KMS-11 (cell line): Measurements from ENCODE around the gene FOXA1.

Experiments used
- H2AFZ ChIP-seq: fragments of 200-600 bp; sonication (generic); 2 replicates; pipeline ENCODE4 v1.6.1; 2016; ENCODE audit warnings: antibody characterized with exemption, mixed run types, low read depth
- H3K27ac ChIP-seq: fragments of 200-600 bp; sonication (generic); 2 replicates; pipeline ENCODE4 v1.6.1; 2016; ENCODE audit warnings: mild to moderate bottlenecking, mixed run types
- H3K27me3 ChIP-seq: fragments of 200-600 bp; sonication (generic); 2 replicates; pipeline ENCODE4 v1.6.1; 2017; ENCODE audit warnings: mild to moderate bottlenecking, low read depth, mixed run types, moderate library complexity; ENCODE audit not compliant: insufficient read depth
- H3K36me3 ChIP-seq: fragments of 200-600 bp; sonication (generic); 2 replicates; pipeline ENCODE4 v1.6.1; 2017; ENCODE audit warnings: mild to moderate bottlenecking, mixed run types; ENCODE audit not compliant: insufficient read depth
- H3K4me1 ChIP-seq: fragments of 200-600 bp; sonication (generic); 2 replicates; pipeline ENCODE4 v1.6.1; 2016; ENCODE audit warnings: mild to moderate bottlenecking, low read depth, mixed run types; ENCODE audit not compliant: poor library complexity, severe bottlenecking
- H3K4me2 ChIP-seq: fragments of 200-600 bp; sonication (generic); 2 replicates; pipeline ENCODE4 v1.7.0; 2016; ENCODE audit warnings: mild to moderate bottlenecking, mixed run types
- H3K4me3 ChIP-seq: fragments of 200-600 bp; sonication (generic); IDR thresholded peaks from 2 replicates; pipeline ENCODE4 v1.6.1; 2017; ENCODE audit warnings: low read depth, low read length, mixed read lengths; ENCODE audit not compliant: insufficient read depth
- H3K79me2 ChIP-seq: fragments of 200-600 bp; sonication (generic); 2 replicates; pipeline ENCODE4 v1.6.1; 2016; ENCODE audit warnings: low read depth, mixed run types; ENCODE audit not compliant: insufficient read depth
- H3K9ac ChIP-seq: fragments of 200-600 bp; sonication (generic); 2 replicates; pipeline ENCODE4 v1.6.1; 2016; ENCODE audit warnings: mild to moderate bottlenecking, mixed run types
- H4K20me1 ChIP-seq: fragments of 200-600 bp; sonication (generic); 2 replicates; pipeline ENCODE4 v1.6.1; 2016; ENCODE audit warnings: mild to moderate bottlenecking, mixed run types; ENCODE audit not compliant: insufficient read depth
- TF ChIP-seq, protein P1 (sequence below): fragments of 200-600 bp; sonication (generic); conservative IDR thresholded peaks from 2 replicates; pipeline ENCODE4 v1.6.1; 2017; ENCODE audit warnings: low read depth, mild to moderate bottlenecking, antibody characterized with exemption, low read length, moderate library complexity, mixed read lengths

The FOXA1 gene

GRCh38 chr14:37588667-37588955, 6.4 kb downstream of the FOXA1 start:
- Histone ChIP-seq H3K9ac (no peak overlapping the region), H3K27ac (no peak overlapping the region), H3K4me3 (no peak overlapping the region), H3K36me3 (no peaks in the 10 kb centered on the region), H2AFZ (no peak overlapping the region), H3K4me2 (no peak overlapping the region), H3K27me3 (no peaks in the 10 kb centered on the region), H3K4me1 (no peaks in the 10 kb centered on the region), H3K79me2 (no peaks in the 10 kb centered on the region), H4K20me1 (no peaks in the 10 kb centered on the region)
- TF ChIP-seq, protein P1, sequence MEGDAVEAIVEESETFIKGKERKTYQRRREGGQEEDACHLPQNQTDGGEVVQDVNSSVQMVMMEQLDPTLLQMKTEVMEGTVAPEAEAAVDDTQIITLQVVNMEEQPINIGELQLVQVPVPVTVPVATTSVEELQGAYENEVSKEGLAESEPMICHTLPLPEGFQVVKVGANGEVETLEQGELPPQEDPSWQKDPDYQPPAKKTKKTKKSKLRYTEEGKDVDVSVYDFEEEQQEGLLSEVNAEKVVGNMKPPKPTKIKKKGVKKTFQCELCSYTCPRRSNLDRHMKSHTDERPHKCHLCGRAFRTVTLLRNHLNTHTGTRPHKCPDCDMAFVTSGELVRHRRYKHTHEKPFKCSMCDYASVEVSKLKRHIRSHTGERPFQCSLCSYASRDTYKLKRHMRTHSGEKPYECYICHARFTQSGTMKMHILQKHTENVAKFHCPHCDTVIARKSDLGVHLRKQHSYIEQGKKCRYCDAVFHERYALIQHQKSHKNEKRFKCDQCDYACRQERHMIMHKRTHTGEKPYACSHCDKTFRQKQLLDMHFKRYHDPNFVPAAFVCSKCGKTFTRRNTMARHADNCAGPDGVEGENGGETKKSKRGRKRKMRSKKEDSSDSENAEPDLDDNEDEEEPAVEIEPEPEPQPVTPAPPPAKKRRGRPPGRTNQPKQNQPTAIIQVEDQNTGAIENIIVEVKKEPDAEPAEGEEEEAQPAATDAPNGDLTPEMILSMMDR, result no peak

- Histone ChIP-seq H3K27ac (no peak overlapping the region), H3K4me1 (no peaks in the 10 kb centered on the region), H4K20me1 (no peaks in the 10 kb centered on the region), H3K36me3 (no peaks in the 10 kb centered on the region), H3K9ac (no peak overlapping the region), H3K79me2 (no peaks in the 10 kb centered on the region), H3K4me3 (no peak overlapping the region), H3K27me3 (no peaks in the 10 kb centered on the region), H2AFZ (no peak overlapping the region), H3K4me2 (no peak overlapping the region)
- TF ChIP-seq, protein P1, result no peak
These were observed 7.0 kb downstream of the FOXA1 start for GRCh38 chr14:37587881-37588666.

DNA sequence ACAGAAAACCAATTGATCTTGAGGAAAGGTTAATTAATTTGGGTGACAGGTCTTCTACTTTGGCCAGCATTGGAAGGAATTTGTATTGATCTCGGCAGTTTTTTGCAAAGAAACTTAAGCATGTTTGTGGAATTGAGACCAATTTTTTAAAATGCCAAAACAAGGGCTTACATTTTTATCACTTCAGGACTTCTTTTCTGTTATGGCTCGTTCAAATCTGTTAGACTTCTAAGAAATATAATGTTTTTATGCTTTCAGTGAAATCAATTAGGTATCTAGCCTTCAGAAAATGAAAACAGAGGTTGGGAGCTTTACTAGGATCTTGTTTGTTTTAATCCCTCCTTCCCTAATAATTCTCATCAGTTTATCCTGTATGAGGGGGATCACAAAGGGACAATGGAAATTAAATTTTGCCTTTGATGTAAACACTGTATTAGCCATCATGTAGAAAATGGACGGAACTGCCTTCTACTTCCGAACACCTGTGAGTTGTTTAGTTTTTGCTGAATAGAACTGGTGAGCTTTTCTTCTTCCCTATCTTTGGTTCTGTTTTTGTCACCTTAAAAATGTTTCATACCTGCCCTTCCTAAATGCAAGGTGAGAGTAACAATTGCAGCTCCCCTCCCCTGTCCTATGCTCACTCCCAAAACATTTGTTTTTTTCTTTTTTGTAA, 7.8 kb downstream of the FOXA1 start:
- Histone ChIP-seq H3K4me2 (no peak overlapping the region), H3K4me3 (no peak overlapping the region), H4K20me1 (no peaks in the 10 kb centered on the region), H3K27me3 (no peaks in the 10 kb centered on the region), H3K27ac (no peak overlapping the region), H3K79me2 (no peaks in the 10 kb centered on the region), H3K36me3 (no peaks in the 10 kb centered on the region), H3K9ac (no peak overlapping the region), H3K4me1 (no peaks in the 10 kb centered on the region), H2AFZ (no peak overlapping the region)
- TF ChIP-seq, protein P1, result no peak

DNA sequence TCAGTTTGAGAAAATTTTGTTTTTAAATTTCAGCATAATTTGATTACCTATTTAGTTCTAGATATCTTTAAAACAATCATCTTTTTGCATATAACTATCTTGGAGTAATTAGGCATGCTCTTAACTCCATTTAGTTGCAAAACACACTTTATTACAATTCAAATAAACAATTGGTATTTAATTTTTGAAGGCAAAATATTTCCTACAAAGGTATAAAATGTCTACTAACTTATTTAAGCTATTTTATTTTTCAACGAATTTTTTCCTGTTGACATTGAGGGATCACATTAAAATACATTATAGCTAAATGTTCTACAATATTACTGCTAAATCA, 8.3 kb downstream of the FOXA1 start:
- Histone ChIP-seq H3K4me2 (no peak overlapping the region), H3K27me3 (no peaks in the 10 kb centered on the region), H2AFZ (no peak overlapping the region), H3K36me3 (no peaks in the 10 kb centered on the region), H3K4me1 (no peaks in the 10 kb centered on the region), H3K4me3 (no peak overlapping the region), H3K9ac (no peak overlapping the region), H4K20me1 (no peaks in the 10 kb centered on the region), H3K27ac (no peak overlapping the region), H3K79me2 (no peaks in the 10 kb centered on the region)
- TF ChIP-seq, protein P1, result no peak
